HG03378 (cell line): ENCODE measurements around the gene E2F8.

Experiments
- ATAC-seq: cut with Tn5 transposase; IDR thresholded peaks from one replicate; pipeline ENCODE4 v1.9.1; 2021; ENCODE audit warnings: mild to moderate bottlenecking, moderate library complexity; ENCODE audit not compliant: unreplicated experiment

E2F8 gene

DNA sequence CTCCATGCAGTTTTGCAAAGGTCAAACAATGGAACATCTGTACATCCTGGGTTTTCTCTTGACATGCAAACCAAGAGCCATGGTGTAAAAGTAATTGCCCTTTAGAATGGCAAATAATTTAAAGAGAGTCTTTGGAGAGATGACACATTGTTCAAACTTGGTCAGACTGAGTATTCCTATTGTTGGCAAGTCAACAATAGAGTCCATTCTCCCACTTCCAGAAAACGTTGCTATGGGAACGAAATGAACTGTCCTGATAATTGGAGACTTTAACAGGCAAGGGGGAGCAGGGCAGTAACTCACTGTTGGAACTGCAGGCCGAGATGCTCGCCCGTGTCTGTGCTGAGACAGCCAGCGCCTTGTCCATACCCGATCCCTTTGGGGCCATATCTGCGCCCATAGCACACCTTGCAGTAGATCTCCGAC is 52.9 kb downstream of the E2F8 start:
- ATAC-seq, result no peak

DNA sequence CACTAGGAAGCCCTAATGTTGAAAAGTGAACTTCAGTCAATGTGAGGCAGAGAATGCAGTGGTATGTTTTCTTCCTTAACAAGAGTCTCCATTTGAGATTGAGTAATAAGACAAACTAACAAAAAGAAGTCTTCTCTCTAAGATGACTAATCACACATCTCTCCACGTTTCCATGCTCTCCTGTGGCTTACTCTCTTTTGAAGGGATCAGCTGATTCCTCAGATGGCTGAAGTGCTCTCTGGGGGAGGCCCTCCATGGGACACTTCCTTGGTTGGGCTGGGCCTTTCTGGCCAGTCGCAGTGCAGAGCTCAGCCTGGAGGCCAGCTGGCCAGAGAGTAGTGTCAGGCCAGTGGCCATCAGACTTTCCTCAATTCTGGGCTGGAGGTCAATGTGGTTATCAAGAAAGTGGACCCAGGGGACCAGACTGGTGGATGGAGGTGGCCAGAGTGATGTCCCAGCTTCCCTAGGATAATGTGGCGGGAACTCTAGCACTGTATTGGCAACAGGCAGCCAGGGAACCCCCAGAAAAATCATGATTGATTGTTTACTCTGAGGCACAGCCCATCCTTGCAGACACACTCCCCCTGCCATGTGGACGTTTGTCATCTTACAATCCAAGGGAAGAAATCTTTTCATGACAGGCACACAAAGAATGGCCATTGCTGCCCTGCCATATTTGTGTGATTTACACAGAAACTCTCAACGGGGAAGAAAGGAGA is 53.5 kb downstream of the E2F8 start:
- ATAC-seq, result no peak

DNA sequence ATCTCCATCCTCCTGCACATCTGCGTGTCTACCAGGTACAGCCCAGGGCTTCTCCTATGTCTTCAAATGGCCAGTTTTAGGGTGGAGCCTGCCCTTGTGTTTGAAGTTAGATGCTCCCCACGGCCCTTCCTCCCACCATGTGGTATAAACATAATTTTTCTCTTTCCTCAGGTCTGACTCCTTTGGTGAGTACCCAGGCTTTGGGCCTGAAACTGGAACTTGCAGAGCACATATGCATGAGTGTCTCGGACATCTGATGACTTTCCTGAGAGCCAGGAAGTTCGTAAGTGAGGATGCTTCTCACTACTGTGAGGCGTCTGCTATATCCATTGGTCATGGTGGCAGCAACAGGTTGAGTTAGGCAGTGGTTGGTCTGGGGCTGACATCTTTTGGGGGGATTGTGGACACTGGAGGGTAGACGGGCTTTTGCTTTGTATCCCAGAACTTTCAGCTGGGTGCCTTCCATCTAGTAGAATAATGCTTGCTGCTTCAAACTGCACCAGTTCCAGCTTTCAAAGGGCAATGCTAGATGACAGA is 55.2 kb downstream of the E2F8 start:
- ATAC-seq, result no peak

DNA sequence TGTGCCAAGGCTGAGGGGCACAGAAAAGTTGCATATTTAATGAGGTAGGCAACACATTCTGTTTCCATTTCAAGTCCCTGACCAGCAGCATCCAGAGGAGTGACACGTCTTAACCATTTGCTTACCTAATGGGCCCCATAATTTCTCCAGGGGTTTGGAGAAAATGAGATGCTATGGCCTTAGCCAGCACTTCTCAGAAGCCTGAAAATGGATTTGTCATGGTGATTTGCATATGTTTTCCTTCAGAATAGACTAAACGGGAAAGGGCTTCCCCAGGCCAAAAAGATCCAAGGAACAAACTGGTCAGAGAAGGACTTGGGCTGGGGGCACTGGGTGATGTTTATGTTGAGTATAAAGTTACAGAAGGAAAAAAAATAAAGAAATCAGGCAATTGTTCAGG is 55.7 kb downstream of the E2F8 start:
- ATAC-seq, result no peak

DNA sequence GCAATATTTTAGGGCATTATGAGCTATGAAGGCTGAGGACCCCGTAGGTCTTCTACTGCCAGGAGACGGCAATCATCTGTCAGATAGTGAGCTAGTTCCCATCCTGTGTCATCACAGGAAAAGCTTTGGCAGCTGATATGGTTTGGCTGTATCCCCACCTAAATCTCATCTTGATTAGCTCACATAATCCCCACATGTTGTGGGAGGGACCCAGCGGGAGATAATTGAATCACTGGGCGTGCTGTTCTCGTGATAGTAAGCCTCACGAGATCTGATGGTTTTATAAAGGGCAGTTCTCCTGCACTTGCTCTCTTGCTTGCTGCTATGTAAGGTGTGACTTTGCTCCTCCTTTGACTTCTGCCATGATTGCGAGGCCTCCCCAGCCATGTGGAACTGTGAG is 57.1 kb downstream of the E2F8 start:
- no peak for ATAC-seq

DNA sequence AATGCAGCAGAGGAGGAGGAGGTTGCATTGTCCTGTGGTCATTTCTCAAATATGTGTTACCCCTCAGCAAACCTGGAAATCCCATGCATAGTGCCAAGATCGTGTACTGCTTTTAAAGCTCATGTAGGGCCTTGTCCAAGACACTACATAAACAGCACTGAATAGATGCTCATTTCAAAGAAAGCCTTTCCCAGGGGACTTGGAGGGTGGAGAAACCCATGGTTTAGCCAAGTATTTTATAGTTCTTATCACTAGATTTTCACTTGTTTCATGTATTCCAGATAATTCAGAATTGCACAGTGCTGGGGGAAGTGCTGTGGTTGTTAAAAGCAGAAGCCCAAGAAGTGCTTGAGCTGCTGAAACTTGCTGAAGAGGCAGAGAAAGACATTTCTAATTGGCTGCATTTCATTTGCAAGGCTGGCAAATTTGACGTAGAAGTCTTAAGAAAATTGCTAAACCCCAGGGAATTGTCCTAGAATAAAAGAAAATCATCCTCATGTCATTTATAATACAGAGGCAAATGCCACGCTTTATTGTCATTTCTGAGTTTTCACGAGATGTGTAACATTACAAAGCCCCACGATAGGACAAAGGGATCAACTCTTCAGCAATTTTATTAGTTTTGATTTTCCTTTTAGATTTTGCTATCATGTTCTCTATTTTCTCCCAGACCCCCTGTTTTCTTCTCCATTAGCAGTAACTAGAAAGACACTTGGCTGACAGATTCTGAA is 59.0 kb downstream of the E2F8 start:
- ATAC-seq, result no peak

DNA sequence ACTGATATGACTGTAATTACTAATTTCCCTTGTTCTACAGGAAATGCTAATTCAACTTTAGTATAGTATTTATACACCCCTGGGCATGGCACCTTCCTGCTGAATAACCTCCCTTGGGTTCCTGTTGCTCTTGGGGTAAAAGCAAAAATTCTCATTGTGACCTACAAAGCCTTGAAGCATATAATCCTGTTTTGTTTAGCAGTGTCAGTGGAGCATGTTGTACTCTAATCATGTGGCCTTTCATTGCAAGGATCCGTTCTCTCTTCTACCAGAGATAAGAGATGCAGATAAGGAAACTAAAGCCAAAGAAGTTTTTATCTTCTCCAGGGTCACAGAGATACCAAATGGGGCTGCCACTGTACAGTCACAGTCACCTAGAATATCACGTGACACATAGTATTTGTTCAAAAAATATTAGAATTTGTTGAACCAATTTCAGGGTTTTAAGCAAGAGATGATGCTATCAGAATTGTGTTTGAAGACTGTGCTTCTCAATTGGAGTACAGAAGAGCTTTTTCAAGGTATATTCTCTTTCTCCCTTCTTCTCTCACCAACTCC is 64.0 kb downstream of the E2F8 start:
- no peak for ATAC-seq
